ENCODE data around the gene ASPDH. TPM values are rescaled to one million over a fixed set of nuclear protein-coding genes. Genes with fewer than 3 reads are reported as not detected.

ASPDH gene
- total and polyA plus RNA-seq, 2 donors (not counting 1 experiment from before 2014, with no cell fraction given): not detected

GRCh38 chr19:50489461-50490011 is 24.2 kb downstream of the ASPDH start:
- no peaks in the 10 kb centered on the region for H3K9me3 Mint-ChIP-seq (ENCODE audit: insufficient read depth)
- H3K4me2 ChIP-seq (replicated peaks; ENCODE audit: low read depth, low read length, poor library complexity, severe bottlenecking): no peak overlapping the region
- WGBS (ENCODE audit: insufficient coverage): 89% methylated on average over 22 of the region's 24 CpGs
- H3K27ac Mint-ChIP-seq: no peak overlapping the region
- H3K4me3 Mint-ChIP-seq: no peak overlapping the region
- peaks cover 16% of the 10 kb centered on the region for H4K20me1 ChIP-seq (ENCODE audit: control insufficient read depth, insufficient read depth, low read length, poor library complexity, severe bottlenecking)
- no peak overlapping the region for H3K9ac ChIP-seq (ENCODE audit: low read length)
- no peak overlapping the region for H2AFZ ChIP-seq (ENCODE audit: insufficient read depth, low read depth, low read length, poor library complexity, severe bottlenecking)
- peaks cover 27% of the 10 kb centered on the region for H3K4me1 Mint-ChIP-seq
- no peaks in the 10 kb centered on the region for H3K27me3 Mint-ChIP-seq
- H3K4me1 ChIP-seq (ENCODE audit: control insufficient read depth in 2 of 2, insufficient read depth in 2 of 2, low read length in 2 of 2): peaks cover 16% of the 10 kb centered on the region in 2 donors
- ChIA-PET CTCF (no interaction called here), POLR2A (no interaction called here)
- peaks cover 0 to 5% of the 10 kb centered on the region in 2 experiments for H3K36me3 ChIP-seq (replicated peaks in 1 of 2; ENCODE audit: control extremely low read depth in 1 of 2, control insufficient read depth in 1 of 2, extremely low read depth in 1 of 2, insufficient read depth in 2 of 2, low read length in 1 of 2)
- intact Hi-C loops (cut with micrococcal nuclease): no loop called here
- no peak overlapping the region for H3K27ac ChIP-seq (ENCODE audit: low read length in 2 of 2)
- H3K27me3 ChIP-seq (replicated peaks in 1 of 4; ENCODE audit: control extremely low read depth in 1 of 4, control insufficient read depth in 3 of 4, insufficient read depth in 4 of 4, low read length in 3 of 4): no peaks in the 10 kb centered on the region
- no peak for DNase-seq
- H3K4me3 ChIP-seq (ENCODE audit: control extremely low read depth in 1 of 5, extremely low read depth in 1 of 5, insufficient read depth in 1 of 5, low read depth in 2 of 5, low read length in 4 of 5): no peak overlapping the region
- peaks cover 6% of the 10 kb centered on the region for H3K79me2 ChIP-seq (ENCODE audit: control insufficient read depth, insufficient read depth, low read length)
- H3K9me3 ChIP-seq (ENCODE audit: control extremely low read depth in 1 of 3, control insufficient read depth in 2 of 3, insufficient read depth in 1 of 3, low read length in 2 of 3): peaks cover 0 to 15% (median 0%) of the 10 kb centered on the region in 3 donors
- no peak for ATAC-seq (ENCODE audit: low read depth)
- TF ChIP-seq EZH2 (IDR thresholded peaks at IDR 0.05; ENCODE audit: borderline replicate concordance, insufficient read depth, low read depth, low read length, poor library complexity, severe bottlenecking): no peak
- TF ChIP-seq, protein P1, sequence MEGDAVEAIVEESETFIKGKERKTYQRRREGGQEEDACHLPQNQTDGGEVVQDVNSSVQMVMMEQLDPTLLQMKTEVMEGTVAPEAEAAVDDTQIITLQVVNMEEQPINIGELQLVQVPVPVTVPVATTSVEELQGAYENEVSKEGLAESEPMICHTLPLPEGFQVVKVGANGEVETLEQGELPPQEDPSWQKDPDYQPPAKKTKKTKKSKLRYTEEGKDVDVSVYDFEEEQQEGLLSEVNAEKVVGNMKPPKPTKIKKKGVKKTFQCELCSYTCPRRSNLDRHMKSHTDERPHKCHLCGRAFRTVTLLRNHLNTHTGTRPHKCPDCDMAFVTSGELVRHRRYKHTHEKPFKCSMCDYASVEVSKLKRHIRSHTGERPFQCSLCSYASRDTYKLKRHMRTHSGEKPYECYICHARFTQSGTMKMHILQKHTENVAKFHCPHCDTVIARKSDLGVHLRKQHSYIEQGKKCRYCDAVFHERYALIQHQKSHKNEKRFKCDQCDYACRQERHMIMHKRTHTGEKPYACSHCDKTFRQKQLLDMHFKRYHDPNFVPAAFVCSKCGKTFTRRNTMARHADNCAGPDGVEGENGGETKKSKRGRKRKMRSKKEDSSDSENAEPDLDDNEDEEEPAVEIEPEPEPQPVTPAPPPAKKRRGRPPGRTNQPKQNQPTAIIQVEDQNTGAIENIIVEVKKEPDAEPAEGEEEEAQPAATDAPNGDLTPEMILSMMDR (IDR thresholded peaks at IDR 0.05): no peak

DNA sequence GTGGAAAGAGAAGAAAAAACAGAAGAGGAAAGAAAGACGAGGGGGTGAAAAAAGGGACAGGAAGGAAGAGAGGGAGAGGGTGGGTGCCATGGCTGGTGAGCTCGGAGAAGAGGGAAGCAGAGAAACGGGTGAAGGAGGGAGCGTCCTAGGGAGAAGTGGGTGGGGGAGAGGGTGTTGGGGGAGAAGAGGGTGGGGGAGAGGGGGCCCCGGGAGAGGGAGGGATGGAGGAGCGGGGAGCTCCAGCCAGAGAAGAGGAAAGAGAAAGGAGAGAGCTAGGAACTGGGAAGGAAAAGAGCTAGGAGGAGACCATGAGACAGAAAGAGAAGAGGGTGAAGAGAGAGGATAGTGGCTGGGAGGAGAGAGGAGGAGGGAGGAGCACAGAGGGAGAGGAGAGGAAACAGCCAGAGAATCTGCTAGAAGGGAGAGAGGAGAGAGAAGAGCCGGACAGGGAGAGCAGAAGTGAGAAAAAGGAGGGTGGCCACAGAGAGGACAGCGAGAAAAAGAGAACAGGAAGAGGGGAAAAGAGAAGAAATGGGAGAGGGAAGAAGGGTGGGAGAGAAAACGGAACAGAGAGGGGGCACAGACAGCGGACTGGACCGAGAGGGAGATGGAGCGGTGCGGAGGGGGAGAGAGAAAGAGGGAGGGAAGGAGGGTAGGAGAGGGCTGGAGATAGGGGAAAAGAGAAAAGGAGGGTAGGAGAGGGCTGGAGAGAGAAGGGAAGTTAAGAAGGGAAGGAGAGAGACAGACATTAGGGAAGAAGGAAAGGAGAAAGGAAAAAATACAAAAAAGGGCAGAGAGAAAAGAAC is 25.1 kb downstream of the ASPDH start:
- POLR2A ChIA-PET: no interaction called here
- Mint-ChIP-seq H3K4me3 (no peak overlapping the region), H3K27ac (no peak overlapping the region), H3K27me3 (no peaks in the 10 kb centered on the region), H3K9me3 (ENCODE audit: insufficient read depth) (no peaks in the 10 kb centered on the region), H3K4me1 (peaks cover 27% of the 10 kb centered on the region)
- CTCF ChIA-PET: no interaction called here
- TF ChIP-seq, protein P1 (IDR thresholded peaks at IDR 0.05): no peak
- TF ChIP-seq EZH2 (IDR thresholded peaks at IDR 0.05; ENCODE audit: borderline replicate concordance, insufficient read depth, low read depth, low read length, poor library complexity, severe bottlenecking): no peak
- DNase-seq (no peak), ATAC-seq (ENCODE audit: low read depth) (no peak)
- Histone ChIP-seq H3K4me1 (ENCODE audit: control insufficient read depth in 2 of 2, insufficient read depth in 2 of 2, low read length in 2 of 2) (peaks cover 16% of the 10 kb centered on the region in 2 donors), H3K27ac (ENCODE audit: low read length in 2 of 2) (no peak overlapping the region), H3K9ac (ENCODE audit: low read length) (no peak overlapping the region), H3K4me2 (replicated peaks; ENCODE audit: low read depth, low read length, poor library complexity, severe bottlenecking) (no peak overlapping the region), H3K4me3 (ENCODE audit: control extremely low read depth in 1 of 5, extremely low read depth in 1 of 5, insufficient read depth in 1 of 5, low read depth in 2 of 5, low read length in 4 of 5) (no peak overlapping the region), H3K27me3 (replicated peaks in 1 of 4; ENCODE audit: control extremely low read depth in 1 of 4, control insufficient read depth in 3 of 4, insufficient read depth in 4 of 4, low read length in 3 of 4) (no peaks in the 10 kb centered on the region), H3K79me2 (ENCODE audit: control insufficient read depth, insufficient read depth, low read length) (peaks cover 6% of the 10 kb centered on the region), H4K20me1 (ENCODE audit: control insufficient read depth, insufficient read depth, low read length, poor library complexity, severe bottlenecking) (peaks cover 16% of the 10 kb centered on the region), H3K9me3 (ENCODE audit: control extremely low read depth in 1 of 3, control insufficient read depth in 2 of 3, insufficient read depth in 1 of 3, low read length in 2 of 3) (peaks cover 0 to 15% (median 0%) of the 10 kb centered on the region in 3 donors), H3K36me3 (replicated peaks in 1 of 2; ENCODE audit: control extremely low read depth in 1 of 2, control insufficient read depth in 1 of 2, extremely low read depth in 1 of 2, insufficient read depth in 2 of 2, low read length in 1 of 2) (peaks cover 0 to 5% of the 10 kb centered on the region in 2 experiments), H2AFZ (ENCODE audit: insufficient read depth, low read depth, low read length, poor library complexity, severe bottlenecking) (no peak overlapping the region)
- 51% methylated on average over 12 of the region's 13 CpGs for WGBS (ENCODE audit: insufficient coverage)
- intact Hi-C loops (cut with micrococcal nuclease): no loop called here
